Measurements from ENCODE around the gene HHLA2. TPM values are rescaled to one million over a fixed set of nuclear protein-coding genes. Genes with fewer than 3 reads are reported as not detected.
"Not testable (repeated sequence)": the region's sequence is repeated elsewhere in the genome, so short reads cannot be mapped to it uniquely, and the experiment has no call there.

Gene HHLA2
- polyA plus RNA-seq, 1 donor from 2014 or later = not detected

DNA sequence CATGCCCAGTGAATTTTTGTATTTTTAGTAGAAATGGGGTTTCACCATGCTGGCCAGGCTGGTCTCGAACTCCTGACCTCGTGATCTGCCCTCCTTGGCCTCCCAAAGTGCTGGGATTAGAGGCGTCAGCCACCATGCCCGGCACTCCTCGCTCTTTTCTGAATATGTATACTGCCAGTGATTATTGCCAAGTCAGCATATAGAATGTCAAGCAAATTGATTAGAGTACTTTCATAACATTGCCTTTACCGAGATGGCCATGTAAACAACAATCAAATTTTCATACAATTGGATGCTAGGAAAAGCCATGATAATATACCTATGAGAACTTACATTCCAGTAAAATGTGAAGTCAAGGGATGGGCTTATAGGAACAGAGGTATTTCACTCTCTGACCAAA is 8.2 kb upstream of the HHLA2 start:
- not testable (repeated sequence) for H3K4me3 Mint-ChIP-seq, H3K36me3 Mint-ChIP-seq, H3K27me3 Mint-ChIP-seq, H3K9me3 Mint-ChIP-seq
- H3K27ac Mint-ChIP-seq = peak overlapping the region in 1 of 3 donors; percentile 8
- peaks cover 18% of the 10 kb centered on the region in 3 donors for H3K4me1 Mint-ChIP-seq

DNA sequence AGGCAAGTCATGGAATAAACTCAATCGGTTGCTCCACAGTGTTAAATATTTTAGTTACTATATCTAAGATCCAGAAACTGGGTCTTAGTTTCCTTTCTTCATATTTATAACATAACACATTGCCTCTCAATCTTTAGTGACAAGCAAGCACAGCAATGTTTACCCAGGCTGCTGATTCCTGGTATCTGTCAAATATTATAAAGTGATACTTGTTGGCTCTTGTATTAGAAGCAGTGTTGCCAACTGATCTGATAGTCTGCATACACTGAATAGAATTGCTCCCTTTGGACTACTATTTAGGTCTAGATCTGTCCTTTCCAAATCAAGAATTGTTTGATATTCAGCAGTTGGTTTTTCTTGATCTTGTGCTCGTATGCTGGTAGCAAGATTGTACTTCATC is 7.2 kb upstream of the HHLA2 start:
- H3K36me3 Mint-ChIP-seq = peaks cover 2% of the 10 kb centered on the region
- H3K9me3 Mint-ChIP-seq = peaks cover 0 to 4% (median 0%) of the 10 kb centered on the region in 3 donors
- no peak overlapping the region for H3K27ac Mint-ChIP-seq
- no peaks in the 10 kb centered on the region for H3K27me3 Mint-ChIP-seq
- H3K4me3 Mint-ChIP-seq = no peak overlapping the region
- H3K4me1 Mint-ChIP-seq = peaks cover 26 to 28% (median 26%) of the 10 kb centered on the region in 3 donors

DNA sequence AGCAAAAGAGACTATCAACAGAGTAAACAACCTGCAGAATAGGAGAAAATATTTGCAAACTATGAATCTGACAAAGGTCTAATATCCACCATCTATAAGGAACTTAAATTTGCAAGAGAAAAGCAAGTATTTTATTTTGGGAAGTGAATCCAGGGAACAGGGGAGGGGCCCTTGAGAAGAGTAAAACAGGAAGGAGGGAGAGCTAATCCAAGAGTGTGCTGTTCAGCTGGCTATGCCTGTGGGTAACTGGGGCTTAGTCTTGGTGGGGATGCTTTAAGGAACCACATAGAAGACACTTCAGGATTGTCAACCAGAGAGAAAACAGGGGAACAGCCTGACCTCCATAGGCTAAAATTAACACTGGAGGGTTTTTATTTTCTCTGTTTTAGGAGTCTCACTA is 3.9 kb upstream of the HHLA2 start:
- Mint-ChIP-seq H3K9me3 (peaks cover 0 to 4% (median 0%) of the 10 kb centered on the region in 3 donors), H3K27me3 (no peaks in the 10 kb centered on the region), H3K4me3 (peak overlapping the region in 2 of 4 donors; percentile 25 to 47), H3K36me3 (peaks cover 1% of the 10 kb centered on the region), H3K27ac (no peak overlapping the region), H3K4me1 (peaks cover 26 to 32% (median 28%) of the 10 kb centered on the region in 3 donors)

DNA sequence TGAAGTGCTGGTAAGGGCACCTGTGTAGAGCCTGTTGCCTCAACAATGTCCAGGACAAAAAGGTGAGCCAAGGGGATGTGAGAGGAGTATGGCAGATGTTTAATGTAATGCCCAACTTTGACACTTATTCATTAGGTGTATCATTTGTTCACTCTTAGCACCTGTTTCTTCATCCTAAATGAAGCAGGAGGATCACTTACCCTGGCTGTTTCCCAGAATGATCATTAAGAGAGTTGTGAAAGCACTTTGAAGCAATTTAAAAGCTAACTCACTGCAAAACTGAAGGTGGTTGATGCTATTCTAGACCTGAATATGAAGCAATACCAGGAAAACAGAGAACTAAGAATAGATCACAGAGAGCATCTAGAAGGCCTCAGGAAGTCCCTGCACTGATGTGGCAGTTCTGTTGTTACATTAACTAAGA is 3.4 kb upstream of the HHLA2 start:
- Mint-ChIP-seq H3K27me3 (no peaks in the 10 kb centered on the region), H3K4me3 (peak overlapping the region in 1 of 4 donors; percentile 47), H3K4me1 (peaks cover 26 to 32% (median 28%) of the 10 kb centered on the region in 3 donors), H3K36me3 (peaks cover 1% of the 10 kb centered on the region), H3K27ac (peak overlapping the region in 1 of 3 donors; percentile 55), H3K9me3 (peaks cover 0 to 4% (median 0%) of the 10 kb centered on the region in 3 donors)

DNA sequence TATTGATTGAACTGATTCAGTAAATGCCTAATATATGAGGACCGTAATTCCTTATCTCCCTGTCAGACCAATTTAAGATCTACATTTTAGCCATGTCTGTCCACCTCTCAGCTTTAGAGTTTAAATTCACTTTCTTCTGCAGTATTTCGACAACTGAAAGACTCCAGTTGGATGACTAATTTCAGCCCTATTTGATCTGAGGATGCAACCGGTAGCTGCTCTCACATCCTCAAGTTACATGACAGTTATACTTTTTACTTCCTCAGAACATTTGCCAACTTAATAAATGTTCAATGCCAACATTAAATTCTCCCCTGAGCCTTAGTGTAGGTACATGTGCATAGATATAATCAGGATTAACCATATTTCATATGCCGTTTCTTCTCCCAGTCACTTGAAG is 2.5 kb upstream of the HHLA2 start:
- peaks cover 26 to 32% (median 28%) of the 10 kb centered on the region in 3 donors for H3K4me1 Mint-ChIP-seq
- no peak overlapping the region for H3K27ac Mint-ChIP-seq
- H3K9me3 Mint-ChIP-seq = peaks cover 0 to 4% (median 0%) of the 10 kb centered on the region in 3 donors

DNA sequence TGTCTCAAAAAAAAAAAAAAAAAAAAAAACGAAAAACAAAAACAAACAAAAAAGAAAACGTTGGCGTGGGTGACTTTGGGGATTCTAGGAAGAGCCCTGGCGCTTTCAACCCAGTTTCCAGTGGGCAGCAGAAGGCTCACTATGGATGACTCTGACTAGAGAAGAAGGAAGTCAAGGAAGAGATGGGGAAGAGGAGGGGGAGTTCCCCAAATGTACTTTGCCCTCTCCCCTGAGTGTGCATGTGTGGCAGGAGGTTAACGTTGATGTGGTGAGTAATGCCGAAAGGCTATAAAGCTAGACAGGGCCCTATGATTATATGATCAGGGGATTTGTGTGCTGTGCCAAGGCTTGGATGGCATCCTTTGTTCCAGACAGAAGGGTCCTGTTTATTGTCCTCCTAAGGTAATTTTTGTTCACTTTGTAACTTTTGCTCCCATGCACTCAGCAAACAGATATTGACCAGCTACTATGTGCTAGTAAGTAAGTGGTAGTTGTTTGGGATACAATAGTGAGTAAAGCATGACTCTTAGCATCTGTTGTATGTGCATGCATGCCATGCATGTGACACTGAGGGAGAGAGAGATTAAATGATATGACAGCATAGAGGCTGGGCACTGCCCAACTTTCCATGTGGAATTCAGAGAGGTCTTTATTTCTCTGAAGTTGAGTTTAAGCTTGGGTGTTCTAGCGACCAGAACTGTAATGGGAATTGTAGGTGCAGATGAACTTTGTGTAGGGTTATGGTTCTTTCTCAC is 750 bp upstream of the HHLA2 start:
- Mint-ChIP-seq H3K36me3 (peaks cover 1% of the 10 kb centered on the region), H3K9me3 (peaks cover 0 to 1% (median 0%) of the 10 kb centered on the region in 3 donors), H3K4me3 (peak overlapping the region in 1 of 4 donors; percentile 18), H3K4me1 (peaks cover 26 to 32% (median 28%) of the 10 kb centered on the region in 3 donors), H3K27me3 (peaks cover 1% of the 10 kb centered on the region), H3K27ac (no peak overlapping the region)

More for the DNA sequence above, 2.5 kb upstream of the HHLA2 start:
- Mint-ChIP-seq H3K36me3 (peaks cover 1% of the 10 kb centered on the region), H3K4me3 (peak overlapping the region in 2 of 4 donors; percentile 14 to 28), H3K27me3 (no peaks in the 10 kb centered on the region)

DNA sequence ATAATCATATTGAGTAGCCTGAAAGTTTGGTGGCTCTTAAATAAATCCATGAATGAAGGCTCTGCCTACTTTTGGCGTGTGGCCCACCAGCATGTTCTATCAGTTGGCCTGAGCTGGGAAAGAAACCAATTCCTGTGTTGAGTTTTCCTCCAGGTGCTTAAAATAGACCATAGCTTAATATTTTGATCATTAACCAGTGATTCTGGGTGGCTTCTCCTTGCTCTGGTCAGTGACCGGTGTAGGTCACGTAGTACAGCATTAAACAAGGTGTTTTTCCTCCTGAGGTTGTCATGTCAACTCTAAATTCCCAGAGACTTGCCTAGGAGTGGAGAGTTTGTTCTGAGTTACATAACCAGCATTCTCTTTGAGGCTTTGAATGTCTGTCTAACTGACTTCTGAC is 1.3 kb downstream of the HHLA2 start:
- H3K36me3 Mint-ChIP-seq = no peaks in the 10 kb centered on the region
- H3K4me1 Mint-ChIP-seq = peaks cover 24 to 27% (median 24%) of the 10 kb centered on the region in 3 donors
- peak overlapping the region in 1 of 4 donors; percentile 9 for H3K4me3 Mint-ChIP-seq
- H3K27me3 Mint-ChIP-seq = peaks cover 1% of the 10 kb centered on the region
- no peak overlapping the region for H3K27ac Mint-ChIP-seq
- no peaks in the 10 kb centered on the region for H3K9me3 Mint-ChIP-seq

DNA sequence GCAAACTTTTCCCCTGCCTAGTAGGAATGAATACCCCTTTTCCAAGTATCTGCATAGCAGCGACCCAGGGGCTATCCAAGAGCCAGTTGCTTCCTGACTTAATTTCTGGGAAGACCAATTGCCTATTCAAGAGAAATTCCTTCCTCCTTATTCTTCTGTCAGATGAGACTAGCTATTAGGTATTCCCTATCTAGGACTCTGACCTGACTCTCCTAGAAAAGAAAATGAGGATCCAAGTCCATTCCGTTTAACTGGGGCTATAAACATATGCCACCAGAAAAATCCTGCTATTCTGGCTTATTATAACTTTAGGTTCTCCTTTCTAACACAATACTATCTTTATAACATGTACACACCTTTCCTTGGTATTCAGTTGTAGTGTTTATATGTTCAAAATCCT is 1.7 kb downstream of the HHLA2 start:
- Mint-ChIP-seq H3K27ac (no peak overlapping the region), H3K27me3 (peaks cover 1% of the 10 kb centered on the region), H3K4me3 (peak overlapping the region in 1 of 4 donors; percentile 9), H3K4me1 (peaks cover 20 to 25% (median 22%) of the 10 kb centered on the region in 3 donors), H3K36me3 (no peaks in the 10 kb centered on the region), H3K9me3 (no peaks in the 10 kb centered on the region)

DNA sequence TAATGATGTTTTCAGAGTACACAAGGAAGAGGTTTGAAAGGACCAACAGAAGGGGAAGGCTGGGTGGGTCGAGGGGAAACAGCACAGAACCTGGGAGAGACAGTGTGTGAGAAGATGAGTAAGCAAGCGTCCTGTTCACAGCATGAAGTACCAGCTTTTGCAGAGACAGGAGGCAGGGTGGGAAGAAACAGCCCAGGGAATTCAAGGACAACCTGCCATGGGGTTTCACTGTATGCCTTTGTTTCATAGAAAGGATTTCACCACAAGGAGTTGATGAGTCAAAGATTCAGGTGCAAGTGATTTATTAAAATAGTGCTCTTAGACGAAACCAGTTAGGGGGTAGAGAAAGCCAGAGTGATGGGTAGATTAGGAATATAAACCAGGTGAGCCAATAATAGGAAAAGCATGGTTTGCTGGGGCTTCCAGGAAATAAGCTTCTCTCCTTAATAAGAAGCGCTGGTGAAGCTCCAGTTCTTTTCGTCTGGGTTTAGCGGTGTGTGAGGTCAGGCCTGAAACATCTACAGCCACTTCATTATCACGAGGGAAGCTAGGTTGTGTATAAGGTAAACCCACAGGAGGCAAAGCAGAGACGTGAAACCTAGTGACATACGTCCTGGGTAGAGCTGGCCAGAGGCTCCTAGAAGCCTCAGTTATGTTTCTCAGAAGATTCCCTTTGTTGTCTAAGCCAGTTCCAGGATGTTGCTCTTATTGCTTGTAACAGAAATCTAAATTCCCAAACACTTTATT is 3.9 kb downstream of the HHLA2 start:
- peaks cover 11 to 15% (median 12%) of the 10 kb centered on the region in 3 donors for H3K4me1 Mint-ChIP-seq
- H3K27ac Mint-ChIP-seq = no peak overlapping the region
- no peaks in the 10 kb centered on the region for H3K9me3 Mint-ChIP-seq
- no peak overlapping the region for H3K4me3 Mint-ChIP-seq
- H3K36me3 Mint-ChIP-seq = no peaks in the 10 kb centered on the region
- H3K27me3 Mint-ChIP-seq = peaks cover 1% of the 10 kb centered on the region

DNA sequence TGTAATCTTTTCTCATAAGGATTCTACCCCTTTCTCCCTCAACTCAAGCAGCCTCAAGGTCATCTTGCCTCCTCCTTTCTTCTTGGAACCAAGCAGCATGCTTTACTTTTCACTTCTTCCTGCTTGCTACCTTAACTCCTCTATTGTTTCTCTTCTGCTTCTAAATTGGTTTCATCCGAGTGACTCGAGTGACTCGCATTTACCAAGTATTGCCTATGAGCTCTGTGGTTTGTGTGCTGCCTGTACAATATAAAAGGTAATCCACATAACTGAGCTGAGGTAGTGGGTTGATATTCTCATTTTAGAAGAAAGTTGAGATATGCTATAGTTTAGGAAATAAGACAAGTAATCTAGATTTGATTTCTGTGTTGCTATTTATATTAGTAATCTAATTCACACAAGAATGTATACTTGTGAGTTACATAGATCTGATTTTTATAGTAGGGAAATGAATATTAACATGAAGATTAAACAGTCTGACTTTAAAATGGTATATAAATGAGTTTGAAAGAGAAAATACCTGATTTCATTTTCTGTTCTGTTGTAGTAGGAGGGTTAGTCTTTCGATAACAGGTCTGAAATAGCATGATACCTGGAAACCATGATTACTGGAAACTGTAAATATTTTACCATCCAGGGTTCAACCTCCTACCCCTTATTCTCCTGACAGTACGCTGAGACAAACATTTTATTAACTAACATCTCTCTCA is 5.5 kb downstream of the HHLA2 start:
- no peaks in the 10 kb centered on the region for H3K9me3 Mint-ChIP-seq
- no peak overlapping the region for H3K27ac Mint-ChIP-seq
- peaks cover 8 to 15% (median 10%) of the 10 kb centered on the region in 3 donors for H3K4me1 Mint-ChIP-seq
- peak overlapping the region in 1 of 4 donors; percentile 65 for H3K4me3 Mint-ChIP-seq
- H3K36me3 Mint-ChIP-seq = peaks cover 2% of the 10 kb centered on the region
- H3K27me3 Mint-ChIP-seq = peaks cover 1% of the 10 kb centered on the region

DNA sequence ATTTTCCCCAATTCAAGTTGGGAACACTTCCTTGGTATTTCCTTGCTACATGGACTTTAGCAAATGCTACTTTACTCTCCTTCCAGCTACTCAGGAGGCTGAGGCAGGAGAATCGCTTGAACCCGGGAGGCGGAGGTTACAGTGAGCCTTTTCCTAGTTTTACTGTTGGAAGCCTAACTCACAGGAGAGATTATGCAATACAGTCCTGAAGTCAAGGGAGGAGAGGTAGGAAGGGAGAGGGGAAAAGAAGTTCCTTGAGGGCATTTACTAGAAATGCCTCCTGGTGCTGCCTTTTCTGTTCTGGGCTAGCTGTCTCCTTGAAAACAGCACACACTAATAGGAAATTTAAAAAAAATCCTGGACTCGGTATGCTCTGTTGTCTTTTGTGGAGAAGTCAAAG is 6.2 kb downstream of the HHLA2 start:
- Mint-ChIP-seq H3K36me3 (peaks cover 2% of the 10 kb centered on the region), H3K27me3 (peaks cover 1% of the 10 kb centered on the region), H3K4me1 (peaks cover 8 to 15% (median 10%) of the 10 kb centered on the region in 3 donors), H3K9me3 (no peaks in the 10 kb centered on the region), H3K27ac (no peak overlapping the region), H3K4me3 (no peak overlapping the region)

DNA sequence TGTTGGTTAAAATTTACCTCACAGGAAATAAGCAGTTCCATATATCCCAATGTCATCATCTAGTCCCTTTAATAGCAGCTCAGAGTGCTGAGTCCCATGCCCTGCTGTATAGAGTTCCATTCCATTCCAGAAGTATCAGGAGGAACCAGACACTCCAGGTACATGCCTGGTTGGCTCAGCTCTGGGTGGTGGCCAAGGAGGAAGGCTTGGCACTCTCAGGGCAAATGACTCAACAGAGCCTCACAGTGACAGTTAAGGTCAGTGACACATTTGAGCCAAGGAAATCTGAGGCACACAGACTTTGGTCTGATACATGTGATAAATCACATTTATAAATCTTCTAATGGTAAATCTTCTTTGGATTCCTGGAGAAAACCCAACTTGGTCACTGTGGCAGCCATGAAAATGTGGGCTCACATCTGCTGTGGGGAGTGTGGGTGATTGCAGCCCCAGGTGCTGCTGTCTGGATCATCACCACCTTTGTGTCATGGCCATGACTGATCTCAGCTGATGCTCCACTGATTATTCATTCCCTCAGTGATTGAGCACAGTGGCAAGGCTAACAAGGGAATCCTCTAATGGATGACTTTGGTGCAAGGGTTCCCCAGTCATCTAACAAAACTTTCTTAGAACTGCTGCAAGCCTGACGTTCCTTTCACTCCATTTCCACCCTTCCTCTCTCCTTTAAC is 9.3 kb downstream of the HHLA2 start:
- H3K4me3 Mint-ChIP-seq = no peak overlapping the region
- peaks cover 2 to 4% (median 4%) of the 10 kb centered on the region in 3 donors for H3K9me3 Mint-ChIP-seq
- H3K27ac Mint-ChIP-seq = no peak overlapping the region
- H3K36me3 Mint-ChIP-seq = peaks cover 2% of the 10 kb centered on the region
- H3K4me1 Mint-ChIP-seq = peaks cover 8 to 15% (median 10%) of the 10 kb centered on the region in 3 donors
- no peaks in the 10 kb centered on the region for H3K27me3 Mint-ChIP-seq

DNA sequence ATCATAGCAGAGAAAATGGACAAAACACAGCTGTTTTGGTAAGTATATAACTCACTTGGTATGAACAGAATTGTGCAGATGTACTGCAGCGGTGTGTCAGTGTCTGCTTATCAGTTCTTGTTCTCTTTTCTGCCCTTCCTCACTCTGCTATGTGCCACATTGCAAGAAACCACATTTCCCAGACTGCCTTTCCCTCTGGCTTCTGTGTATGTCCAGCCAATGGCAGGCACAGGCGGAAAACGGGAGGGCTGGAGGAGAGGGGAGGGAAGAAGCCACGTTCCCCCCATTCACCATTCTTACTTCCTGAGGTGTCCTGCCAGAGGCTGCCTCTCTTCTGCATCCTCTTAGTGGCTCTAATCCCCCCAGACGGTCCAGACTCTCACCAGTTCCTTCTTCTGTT is 15.4 kb downstream of the HHLA2 start:
- Mint-ChIP-seq H3K4me3 (no peak overlapping the region), H3K27ac (no peak overlapping the region), H3K9me3 (peaks cover 2 to 4% (median 4%) of the 10 kb centered on the region in 3 donors), H3K4me1 (no peaks in the 10 kb centered on the region), H3K36me3 (no peaks in the 10 kb centered on the region), H3K27me3 (peaks cover 3% of the 10 kb centered on the region)

DNA sequence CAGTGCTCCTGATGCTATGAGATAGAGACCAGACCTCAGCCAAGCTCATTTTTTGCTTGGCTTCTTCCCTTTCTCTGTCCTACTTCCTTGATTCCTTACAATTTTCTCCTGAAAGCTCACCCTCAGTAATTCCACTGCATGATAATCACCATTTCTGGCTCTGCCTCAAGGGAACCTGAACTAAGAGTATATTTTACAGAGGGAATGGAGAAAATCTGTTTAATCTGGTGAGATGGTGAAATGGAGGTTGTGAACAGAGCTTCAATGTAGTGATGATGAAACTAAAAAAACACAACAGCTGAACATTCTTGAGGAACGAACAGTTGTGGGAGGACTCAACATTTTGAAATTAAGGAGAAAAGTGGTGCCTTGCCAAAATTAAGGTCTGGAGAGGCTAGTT is 16.3 kb downstream of the HHLA2 start:
- H3K27ac Mint-ChIP-seq = no peak overlapping the region
- H3K4me1 Mint-ChIP-seq = no peaks in the 10 kb centered on the region
- H3K4me3 Mint-ChIP-seq = no peak overlapping the region
- peaks cover 3% of the 10 kb centered on the region for H3K27me3 Mint-ChIP-seq
- H3K36me3 Mint-ChIP-seq = no peaks in the 10 kb centered on the region
- H3K9me3 Mint-ChIP-seq = peaks cover 2 to 5% (median 4%) of the 10 kb centered on the region in 3 donors

All from IgD-negative memory B cell (primary cell).